Esophagus muscularis mucosa (tissue), 4 donors: Measurements from ENCODE around the gene SLPI. TPM values are rescaled to one million over a fixed set of nuclear protein-coding genes. Genes with fewer than 3 reads are reported as not detected.

ENCODE experiments used
- DNase-seq: peaks from one replicate; pipeline ENCODE4 v3.0.0-alpha.2; 2017; ENCODE audit errors: extremely low spot score
- H3K27ac ChIP-seq, 4 donors: fragments of 200-600 bp; sonication (generic); replicated peaks in 1 of 4; 1 replicate in 3 of 4; 2 replicates in 1 of 4; pipeline ENCODE4 v1.5.1; 2016 to 2019; ENCODE audit warnings: mild to moderate bottlenecking in 1 of 4
- H3K27me3 ChIP-seq, 4 donors: fragments of 200-600 bp; sonication (generic); one replicate each; pipeline versions ENCODE4 v1.5.1 to v1.6.0; 2016 to 2019
- H3K36me3 ChIP-seq, 4 donors: fragments of 200-600 bp; sonication (generic); one replicate each; pipeline ENCODE4 v1.5.1; 2016 to 2019
- H3K4me1 ChIP-seq, 4 donors: fragments of 200-600 bp; sonication (generic); one replicate each; pipeline ENCODE4 v1.5.1; 2016 to 2019
- H3K4me3 ChIP-seq, 4 donors: fragments of 200-600 bp; sonication (generic); 1 replicate in 2 of 4; 2 replicates in 2 of 4; pipeline ENCODE4 v1.5.1; 2016 to 2019; ENCODE audit warnings: mild to moderate bottlenecking in 4 of 4, moderate library complexity in 1 of 4
- H3K9me3 ChIP-seq, 4 donors: fragments of 200-600 bp; sonication (generic); 1 replicate in 3 of 4; 2 replicates in 1 of 4; pipeline ENCODE4 v1.5.1; 2016 to 2019
- CTCF ChIP-seq, 3 experiments: fragments of 200-600 bp in 2 of 3; fragments of 450-650 bp in 1 of 3; sonication (generic) in 2 of 3; IDR thresholded peaks; one replicate each; pipeline ENCODE4 v1.5.1; 2017 to 2019; ENCODE audit warnings: antibody characterized with exemption in 3 of 3, mild to moderate bottlenecking in 2 of 3, moderate library complexity in 1 of 3
- EP300 ChIP-seq: sonication (generic); formaldehyde crosslinking; IDR thresholded peaks from one replicate; pipeline ENCODE4 v1.6.1; 2017; ENCODE audit warnings: antibody characterized with exemption
- POLR2A ChIP-seq: fragments of 450-650 bp; IDR thresholded peaks from one replicate; pipeline ENCODE4 v1.6.1; 2017; ENCODE audit warnings: antibody characterized with exemption, moderate library complexity, mild to moderate bottlenecking, low read depth
- POLR2AphosphoS5 ChIP-seq, 2 donors: sonication (generic); formaldehyde crosslinking; IDR thresholded peaks; one replicate each; pipeline ENCODE4 v1.6.1; 2017; ENCODE audit warnings: antibody characterized with exemption in 2 of 2
- WGBS: methylation state at CpG from one replicate; pipeline ENCODE4 v1.1.5; 2018; 5-methylcytosine and 5-hydroxymethylcytosine counted together
- intact Hi-C: fragments of 100-400 bp; cut with DNase I; formaldehyde crosslinking; loops from one replicate; pipeline ENCODE4 v1.15.1; 2023
- total RNA-seq, 4 donors: library from RNA; depleted of rRNA; stranded (reverse); fragments of >200 nt; gene quantifications; one replicate each; pipeline versions ENCODE4 v1.1.0 to v1.2.1, GENCODE V29; 2016

The SLPI gene
- total RNA-seq, result 100 to 1,000 TPM in 1 of 4 donors, 10 to 100 TPM in 3; 27.8 to 109 (median 66.4) TPM

GRCh38 chr20:45254383-45255262 lies at the start of gene SLPI:
Gene SLPI (minus strand): TSS chr20:45254564. CDS start chr20:45254543, 21 bp downstream.
- H3K27me3 ChIP-seq, result peaks cover 0 to 14% (median 0%) of the 10 kb centered on the region in 4 donors
- no peaks in the 10 kb centered on the region for H3K9me3 ChIP-seq
- peak in 1 of 2 donors; percentile 73 for TF ChIP-seq POLR2AphosphoS5 (IDR thresholded peaks at IDR 0.05)
- TF ChIP-seq CTCF (IDR thresholded peaks at IDR 0.05), result no peak
- TF ChIP-seq EP300, result no peak
- TF ChIP-seq POLR2A, result peak; percentile 38
- intact Hi-C loops, result no loop called here
- 42% methylated on average over 7 of the region's 7 CpGs for WGBS
- no peaks in the 10 kb centered on the region for H3K36me3 ChIP-seq
- H3K4me3 ChIP-seq, result peak within 1 kb of the TSS in 2 of 4 donors; percentile 19 to 45
- H3K4me1 ChIP-seq, result peaks cover 0 to 17% (median 9%) of the 10 kb centered on the region in 4 donors
- DNase-seq, result no peak
- peak within 1 kb of the TSS; percentile 5 to 66 (median 58) for H3K27ac ChIP-seq

GRCh38 chr20:45303586-45304463 lies 49.5 kb upstream of the SLPI start:
- Histone ChIP-seq H3K9me3 (no peaks in the 10 kb centered on the region), H3K4me3 (no peak overlapping the region), H3K27ac (no peak overlapping the region), H3K27me3 (peaks cover 0 to 72% (median 12%) of the 10 kb centered on the region in 4 donors), H3K36me3 (no peaks in the 10 kb centered on the region), H3K4me1 (peaks cover 0 to 14% (median 10%) of the 10 kb centered on the region in 4 donors)
- TF ChIP-seq POLR2AphosphoS5 (IDR thresholded peaks at IDR 0.05) (no peak), POLR2A (no peak), EP300 (no peak), CTCF (IDR thresholded peaks at IDR 0.05) (no peak)
- 62% methylated on average over 18 of the region's 47 CpGs for WGBS
- no peak for DNase-seq
- intact Hi-C loops, result no loop called here

GRCh38 chr20:45301824-45302271 lies 47.5 kb upstream of the SLPI start:
- intact Hi-C loops, result no loop called here
- Histone ChIP-seq H3K27ac (no peak overlapping the region), H3K9me3 (no peaks in the 10 kb centered on the region), H3K36me3 (no peaks in the 10 kb centered on the region), H3K27me3 (peaks cover 0 to 73% (median 12%) of the 10 kb centered on the region in 4 donors), H3K4me1 (peaks cover 0 to 7% (median 6%) of the 10 kb centered on the region in 4 donors), H3K4me3 (no peak overlapping the region)
- no peak for DNase-seq
- TF ChIP-seq POLR2AphosphoS5 (IDR thresholded peaks at IDR 0.05) (no peak), EP300 (no peak)
- 84% methylated on average over 5 of the region's 5 CpGs for WGBS

- Histone ChIP-seq H3K27ac (no peak overlapping the region), H3K4me3 (no peak overlapping the region), H3K4me1 (no peaks in the 10 kb centered on the region), H3K36me3 (no peaks in the 10 kb centered on the region), H3K9me3 (no peaks in the 10 kb centered on the region), H3K27me3 (peaks cover 0 to 70% (median 9%) of the 10 kb centered on the region in 4 donors)
- TF ChIP-seq POLR2AphosphoS5 (IDR thresholded peaks at IDR 0.05) (no peak), POLR2A (no peak), EP300 (no peak), CTCF (IDR thresholded peaks at IDR 0.05) (no peak)
- no peak for DNase-seq
- intact Hi-C loops, result no loop called here
- WGBS, result 50% methylated on average over 2 of the region's 4 CpGs
Observed at GRCh38 chr20:45300961-45301360, 46.6 kb upstream of the SLPI start.

GRCh38 chr20:45299786-45300185 lies 45.4 kb upstream of the SLPI start:
- TF ChIP-seq CTCF (IDR thresholded peaks at IDR 0.05) (no peak), EP300 (no peak), POLR2AphosphoS5 (IDR thresholded peaks at IDR 0.05) (no peak)
- intact Hi-C loops, result no loop called here
- Histone ChIP-seq H3K36me3 (no peaks in the 10 kb centered on the region), H3K27me3 (peaks cover 0 to 72% (median 8%) of the 10 kb centered on the region in 4 donors), H3K4me3 (no peak overlapping the region), H3K4me1 (no peaks in the 10 kb centered on the region), H3K27ac (no peak overlapping the region), H3K9me3 (no peaks in the 10 kb centered on the region)
- 93% methylated on average over 6 of the region's 6 CpGs for WGBS
- no peak for DNase-seq
